Retina (tissue), 1 donor: ENCODE measurements around the gene DHX35.

ENCODE experiments used
- DNase-seq: peaks from one replicate; pipeline ENCODE4 v3.0.0-alpha.2; 2016

Gene DHX35

GRCh38 chr20:38962044-38962927 lies at the start of gene DHX35:
Gene DHX35, plus strand, starts transcription at chr20:38962344. Its CDS starts 24 bp downstream, at chr20:38962368.
- peak; percentile 98 for DNase-seq

- no peak for DNase-seq
Observed at GRCh38 chr20:38915355-38915754, 46.8 kb upstream of the DHX35 start.

GRCh38 chr20:38917657-38918056 lies 44.5 kb upstream of the DHX35 start:
- no peak for DNase-seq

- no peak for DNase-seq
Observed at GRCh38 chr20:38918172-38918571, 44.0 kb upstream of the DHX35 start.

GRCh38 chr20:38919683-38920082 lies 42.5 kb upstream of the DHX35 start:
- DNase-seq: no peak

- no peak for DNase-seq
Observed at GRCh38 chr20:38920411-38920810, 41.7 kb upstream of the DHX35 start.

- no peak for DNase-seq
Observed at GRCh38 chr20:38920851-38921250, 41.3 kb upstream of the DHX35 start.

GRCh38 chr20:38924718-38925117 lies 37.4 kb upstream of the DHX35 start:
- no peak for DNase-seq

- DNase-seq: peak; percentile 98
Observed at GRCh38 chr20:38926142-38926933, 35.8 kb upstream of the DHX35 start, which contains the start of gene FAM83D. Gene FAM83D, plus strand, starts transcription at chr20:38926417. Its CDS starts 26 bp downstream, at chr20:38926443.

GRCh38 chr20:38926934-38927616 lies 35.1 kb upstream of the DHX35 start:
- no peak for DNase-seq

GRCh38 chr20:38927902-38928578 lies 34.1 kb upstream of the DHX35 start:
- no peak for DNase-seq

GRCh38 chr20:38930242-38930569 lies 31.9 kb upstream of the DHX35 start:
- no peak for DNase-seq

GRCh38 chr20:38931984-38932383 lies 30.2 kb upstream of the DHX35 start:
- DNase-seq: no peak

- no peak for DNase-seq
Observed at GRCh38 chr20:38932457-38933120, 29.6 kb upstream of the DHX35 start.

- no peak for DNase-seq
Observed at GRCh38 chr20:38934530-38934929, 27.6 kb upstream of the DHX35 start.

GRCh38 chr20:38935285-38935684 lies 26.9 kb upstream of the DHX35 start:
- no peak for DNase-seq

GRCh38 chr20:38935967-38936407 lies 26.2 kb upstream of the DHX35 start:
- DNase-seq: no peak

GRCh38 chr20:38937000-38937399 lies 25.1 kb upstream of the DHX35 start:
- no peak for DNase-seq

- DNase-seq: no peak
Observed at GRCh38 chr20:38937978-38938473, 24.1 kb upstream of the DHX35 start.

GRCh38 chr20:38939686-38940085 lies 22.5 kb upstream of the DHX35 start:
- no peak for DNase-seq

- no peak for DNase-seq
Observed at GRCh38 chr20:38940644-38941043, 21.5 kb upstream of the DHX35 start.
